Prostate gland (tissue), 2 donors: Measurements from ENCODE around the gene CXADR.

ENCODE experiments used
- POLR2A ChIP-seq: fragments of 450-650 bp; IDR thresholded peaks from one replicate; pipeline ENCODE4 v1.6.1; 2016; ENCODE audit warnings: antibody characterized with exemption, mild to moderate bottlenecking
- POLR2AphosphoS5 ChIP-seq: sonication (generic); formaldehyde crosslinking; IDR thresholded peaks from one replicate; pipeline ENCODE4 v1.6.1; 2017; ENCODE audit warnings: antibody characterized with exemption
- TF ChIP-seq, protein P1 (sequence below), 4 experiments: fragments of 200-600 bp in 2 of 4; fragments of 450-650 bp in 2 of 4; sonication (generic) in 2 of 4; IDR thresholded peaks; 1 replicate in 3 of 4; 2 replicates in 1 of 4; pipeline ENCODE4 v1.5.1; 2016 to 2019; ENCODE audit warnings: antibody characterized with exemption in 4 of 4, mild to moderate bottlenecking in 2 of 4, moderate library complexity in 2 of 4

DNA sequence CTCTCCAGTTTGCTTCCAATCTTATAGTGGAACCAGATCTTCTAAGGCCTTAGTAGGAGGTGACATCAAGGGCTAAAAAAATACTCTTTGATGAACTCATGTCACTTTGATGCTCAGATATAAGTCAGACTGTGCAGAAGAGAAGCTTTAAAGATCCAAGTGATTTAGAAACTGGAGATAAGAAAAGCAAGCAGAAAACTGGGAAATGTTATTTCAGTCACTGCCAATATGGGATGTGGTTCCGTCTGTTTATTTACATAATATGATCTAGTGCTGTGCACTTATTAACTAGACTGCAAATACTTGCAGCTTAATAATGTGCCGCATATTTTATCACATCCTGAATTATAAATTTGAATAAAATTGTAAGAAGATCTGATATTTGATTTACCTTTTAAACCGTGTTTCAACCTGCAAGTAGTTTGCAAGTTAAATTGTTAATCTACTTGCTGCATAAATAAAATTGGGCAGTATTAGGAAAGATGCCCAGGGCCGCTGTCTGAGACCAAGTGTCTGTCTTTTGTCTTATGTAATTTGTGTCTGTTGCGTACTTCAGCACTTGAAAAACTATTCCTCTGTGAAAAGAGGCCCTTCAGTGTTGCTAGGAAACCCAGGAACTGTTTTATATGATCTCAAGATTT, 29.6 kb downstream of the CXADR start:
- TF ChIP-seq, protein P1, sequence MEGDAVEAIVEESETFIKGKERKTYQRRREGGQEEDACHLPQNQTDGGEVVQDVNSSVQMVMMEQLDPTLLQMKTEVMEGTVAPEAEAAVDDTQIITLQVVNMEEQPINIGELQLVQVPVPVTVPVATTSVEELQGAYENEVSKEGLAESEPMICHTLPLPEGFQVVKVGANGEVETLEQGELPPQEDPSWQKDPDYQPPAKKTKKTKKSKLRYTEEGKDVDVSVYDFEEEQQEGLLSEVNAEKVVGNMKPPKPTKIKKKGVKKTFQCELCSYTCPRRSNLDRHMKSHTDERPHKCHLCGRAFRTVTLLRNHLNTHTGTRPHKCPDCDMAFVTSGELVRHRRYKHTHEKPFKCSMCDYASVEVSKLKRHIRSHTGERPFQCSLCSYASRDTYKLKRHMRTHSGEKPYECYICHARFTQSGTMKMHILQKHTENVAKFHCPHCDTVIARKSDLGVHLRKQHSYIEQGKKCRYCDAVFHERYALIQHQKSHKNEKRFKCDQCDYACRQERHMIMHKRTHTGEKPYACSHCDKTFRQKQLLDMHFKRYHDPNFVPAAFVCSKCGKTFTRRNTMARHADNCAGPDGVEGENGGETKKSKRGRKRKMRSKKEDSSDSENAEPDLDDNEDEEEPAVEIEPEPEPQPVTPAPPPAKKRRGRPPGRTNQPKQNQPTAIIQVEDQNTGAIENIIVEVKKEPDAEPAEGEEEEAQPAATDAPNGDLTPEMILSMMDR (IDR thresholded peaks at IDR 0.05) = no peak
- TF ChIP-seq POLR2AphosphoS5 = no peak
- TF ChIP-seq POLR2A = no peak
